ENCODE results near the gene HRH3.
A peak's percentile ranks its signal among the peaks of the same experiment; 100 is the strongest.

The HRH3 gene

DNA sequence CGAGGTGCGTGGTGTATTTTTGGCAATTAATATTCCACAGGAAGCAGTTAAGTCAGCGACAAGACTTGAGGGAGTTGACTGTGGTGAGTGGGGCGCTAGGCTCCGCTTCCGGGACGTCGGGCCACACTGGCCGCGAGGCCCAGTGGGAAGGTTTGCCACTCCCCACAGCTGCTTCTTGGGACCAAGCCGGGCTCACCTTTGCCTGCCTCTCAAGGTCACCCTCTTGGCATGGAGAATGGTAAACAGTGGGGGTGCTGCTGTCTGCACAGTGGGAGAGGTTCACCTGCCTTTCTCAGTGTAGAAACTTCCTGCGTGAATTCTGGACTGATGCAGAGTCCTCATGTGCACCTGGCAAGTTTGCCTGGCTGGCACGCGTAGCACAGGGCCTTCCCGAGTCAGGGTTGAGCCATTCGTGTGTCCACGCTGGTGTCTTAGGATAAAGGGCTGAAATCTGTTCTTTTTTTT, 24.6 kb upstream of the HRH3 start:
- no peak overlapping the region for H3K4me3 ChIP-seq (ENCODE audit: low read depth, low read length)

- no peak overlapping the region for H3K4me3 ChIP-seq (ENCODE audit: low read depth, low read length)
Observed at GRCh38 chr20:62243906-62244515, 23.9 kb upstream of the HRH3 start.

- no peak overlapping the region for H3K4me3 ChIP-seq (ENCODE audit: low read depth, low read length)
Observed at GRCh38 chr20:62243106-62243505, 23.0 kb upstream of the HRH3 start.

GRCh38 chr20:62242176-62242575, 22.1 kb upstream of the HRH3 start:
- no peak overlapping the region for H3K4me3 ChIP-seq (ENCODE audit: low read depth, low read length)

DNA sequence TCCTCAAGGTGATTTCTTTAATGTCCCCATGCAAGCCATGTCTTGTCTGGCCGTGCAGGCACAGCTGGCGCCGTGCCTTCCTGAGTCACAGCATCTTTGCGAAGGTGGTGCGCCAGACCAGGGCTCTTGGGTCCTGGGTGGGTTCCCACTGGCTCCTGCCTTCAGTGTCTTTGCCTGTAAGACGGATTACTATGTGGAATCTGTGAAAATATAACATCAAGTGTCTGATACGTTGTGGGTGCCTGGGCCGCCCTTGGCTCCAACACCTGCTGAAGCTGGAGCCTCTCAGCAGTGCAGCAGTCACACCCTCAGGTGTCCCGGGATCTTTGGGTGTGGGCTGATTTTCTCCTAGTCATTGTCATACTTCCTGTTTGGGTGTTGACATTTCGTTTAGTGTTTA, 21.4 kb upstream of the HRH3 start:
- no peak overlapping the region for H3K4me3 ChIP-seq (ENCODE audit: low read depth, low read length)

DNA sequence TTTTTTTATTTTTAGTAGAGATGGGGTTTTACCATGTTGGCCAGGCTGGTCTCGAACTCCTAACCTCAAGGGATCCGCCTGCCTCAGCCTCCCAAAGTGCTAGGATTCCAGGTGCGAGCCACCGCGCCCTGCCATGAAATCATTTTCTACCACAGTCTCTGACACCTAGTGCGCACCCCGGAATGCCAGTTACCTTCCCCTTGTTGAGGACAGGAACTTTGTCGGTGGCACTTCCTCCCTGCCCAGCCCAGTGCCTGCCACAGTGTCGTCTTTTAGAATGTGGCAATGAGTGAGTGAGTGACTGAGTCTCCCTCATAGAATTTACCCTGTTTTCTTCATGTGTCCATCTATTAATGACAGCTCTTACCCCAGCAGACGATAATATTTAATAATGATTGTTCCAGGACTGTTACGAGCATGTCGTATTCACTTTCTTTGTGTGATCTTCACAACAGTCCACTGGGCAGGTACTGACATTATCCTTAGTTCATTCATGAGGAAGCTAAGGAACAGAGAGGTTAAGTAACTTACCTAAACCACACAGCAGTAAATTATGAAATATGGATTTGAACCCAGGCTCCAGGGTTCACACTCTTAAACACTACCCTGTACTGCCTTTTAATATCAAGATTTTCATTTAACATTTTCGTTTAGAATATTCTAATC, 20.1 kb upstream of the HRH3 start:
- H3K4me3 ChIP-seq (ENCODE audit: low read depth, low read length), result no peak overlapping the region

GRCh38 chr20:62239278-62239879, 19.3 kb upstream of the HRH3 start:
- peak overlapping the region; percentile 75 for H3K4me3 ChIP-seq (ENCODE audit: low read depth, low read length)

DNA sequence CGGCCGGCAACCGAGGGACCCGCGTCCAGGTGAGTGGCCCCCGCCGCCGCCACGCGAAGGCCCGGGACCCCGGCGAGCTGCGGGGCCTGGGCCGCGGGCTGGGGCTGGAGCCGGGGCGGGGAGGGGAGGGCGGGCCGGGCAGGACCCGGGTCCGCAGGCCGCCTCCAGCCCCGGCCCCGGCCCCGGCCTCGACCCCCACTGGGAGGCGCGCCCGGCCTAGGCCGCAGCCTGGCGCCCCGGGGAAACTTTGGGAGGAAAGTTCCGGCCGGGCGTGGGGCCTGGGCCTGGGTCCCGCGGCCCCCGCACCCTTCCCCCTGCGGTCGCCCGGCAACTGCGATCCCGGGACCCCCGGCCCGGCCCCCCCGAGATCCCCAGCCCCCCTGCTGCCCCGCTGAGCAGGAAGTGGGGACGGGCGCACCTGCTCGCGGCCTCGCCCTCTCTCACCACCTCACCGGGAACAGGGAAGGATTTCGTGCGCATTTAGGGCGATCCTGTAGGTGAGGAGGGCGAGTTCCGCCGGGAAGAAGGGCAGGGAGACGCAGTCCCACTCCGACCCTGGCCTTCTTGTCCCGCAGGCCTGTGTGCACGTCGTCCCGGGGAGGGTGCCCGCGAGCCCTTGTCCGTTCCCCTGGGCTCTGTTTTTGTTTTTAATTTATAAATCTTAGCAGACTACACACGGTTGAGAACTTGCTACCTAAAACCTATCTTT, 18.6 kb upstream of the HRH3 start:
- peak overlapping the region; percentile 75 for H3K4me3 ChIP-seq (ENCODE audit: low read depth, low read length)

DNA sequence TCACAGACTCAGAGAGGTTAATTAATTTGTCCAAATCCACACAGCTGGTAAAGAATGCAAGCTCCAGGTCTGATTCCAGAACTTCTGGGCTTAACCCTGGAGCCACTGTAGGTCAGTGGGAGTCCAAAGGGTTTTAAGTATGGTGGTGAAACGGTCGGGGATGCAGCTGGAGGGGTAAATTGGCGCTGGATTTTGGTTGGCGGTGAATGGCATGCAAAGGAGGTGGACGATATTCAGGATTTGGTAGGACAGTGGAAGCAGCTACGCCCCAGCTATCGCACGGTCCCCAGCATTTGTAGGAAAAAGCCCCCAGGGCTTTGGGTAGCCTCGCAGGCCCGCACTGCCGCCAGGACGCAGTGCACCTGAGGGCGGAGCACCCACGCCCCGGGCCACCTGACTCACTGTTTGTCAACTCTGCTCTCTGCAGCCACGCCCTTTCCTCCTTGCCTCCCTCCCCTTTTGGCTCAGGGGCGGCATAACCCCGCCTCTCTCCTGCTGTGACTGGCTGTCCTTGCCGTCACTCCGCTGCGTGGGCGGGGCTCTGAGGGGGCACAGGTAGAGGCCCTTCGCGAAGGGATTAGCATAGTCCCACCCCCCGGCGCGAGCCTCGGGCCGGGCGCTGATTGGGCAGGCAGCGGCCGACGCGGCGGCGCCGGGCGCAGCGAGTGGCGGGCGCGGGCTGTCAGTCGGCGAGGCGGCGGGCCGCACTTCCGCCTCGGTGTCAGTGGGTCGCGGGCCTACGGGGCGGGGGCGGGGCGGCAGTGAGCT, 17.9 kb upstream of the HRH3 start, which contains the start of gene OSBPL2:
Gene OSBPL2, plus strand, starts transcription at position 721 of the 768 bp plus-strand sequence. CDS start 17,664 bp downstream, outside the sequence.
- H3K4me3 ChIP-seq (ENCODE audit: low read depth, low read length), result peak within 1 kb of the TSS; percentile 75

DNA sequence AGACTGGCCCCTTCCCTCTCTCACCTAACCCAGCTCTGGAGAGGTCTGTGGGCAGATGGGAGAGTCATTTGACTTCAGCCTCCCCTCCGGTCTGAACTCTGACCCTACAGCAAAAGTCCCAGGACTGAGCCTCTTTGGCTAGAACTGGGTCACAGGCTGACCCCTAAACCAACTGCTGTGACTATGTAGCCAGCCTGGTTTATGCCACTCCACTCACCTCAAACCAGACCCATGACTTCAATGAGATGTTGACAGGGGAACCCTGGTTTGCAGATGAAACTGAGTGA, 17.4 kb upstream of the HRH3 start:
- no peak overlapping the region for H3K4me3 ChIP-seq (ENCODE audit: low read depth, low read length)

GRCh38 chr20:62236766-62237513, 16.9 kb upstream of the HRH3 start:
- H3K4me3 ChIP-seq (ENCODE audit: low read depth, low read length), result no peak overlapping the region

- no peak overlapping the region for H3K4me3 ChIP-seq (ENCODE audit: low read depth, low read length)
Observed at GRCh38 chr20:62236200-62236599, 16.1 kb upstream of the HRH3 start.

DNA sequence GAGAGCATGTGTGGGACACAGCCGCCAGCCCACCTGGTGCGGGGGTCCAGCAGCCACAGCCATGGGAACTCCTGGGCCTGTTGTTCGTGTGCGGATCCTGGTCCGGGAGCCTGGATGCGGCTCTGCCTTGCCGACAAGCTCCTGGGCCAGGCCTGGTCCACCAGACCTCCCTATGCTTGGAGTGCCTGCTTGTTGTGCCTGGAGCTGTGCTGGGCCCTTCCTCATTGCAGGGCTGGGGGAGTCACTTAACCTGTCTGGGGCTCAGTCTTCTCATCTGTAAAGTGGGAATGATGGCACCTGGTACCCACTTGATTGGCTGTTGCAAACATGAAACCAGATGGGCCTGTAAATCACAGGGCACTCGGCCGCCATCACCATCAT, 15.7 kb upstream of the HRH3 start:
- no peak overlapping the region for H3K4me3 ChIP-seq (ENCODE audit: low read depth, low read length)

- H3K4me3 ChIP-seq (ENCODE audit: low read depth, low read length), result no peak overlapping the region
Observed at GRCh38 chr20:62235001-62235776, 15.1 kb upstream of the HRH3 start.

GRCh38 chr20:62234339-62234738, 14.3 kb upstream of the HRH3 start:
- no peak overlapping the region for H3K4me3 ChIP-seq (ENCODE audit: low read depth, low read length)

DNA sequence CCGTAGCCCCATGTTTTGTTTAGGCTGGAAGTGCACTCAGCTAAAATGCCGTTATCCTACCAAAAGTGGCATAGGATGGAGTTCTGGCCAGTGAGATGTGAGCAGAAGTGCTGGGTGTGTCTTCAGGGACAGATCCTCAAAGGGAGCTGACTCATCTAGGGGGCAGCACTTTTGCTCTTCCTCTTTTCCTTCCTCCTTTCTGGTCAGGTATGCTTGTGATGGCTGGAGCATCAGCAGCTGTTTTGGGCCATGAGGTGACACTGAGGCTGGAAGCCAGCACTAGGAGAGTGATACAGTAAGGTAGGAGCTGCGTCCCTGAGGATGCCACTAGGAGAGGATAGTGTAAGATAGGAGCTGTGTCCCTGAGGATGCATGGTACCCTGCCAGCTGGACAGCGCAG, 13.6 kb upstream of the HRH3 start:
- H3K4me3 ChIP-seq (ENCODE audit: low read depth, low read length), result no peak overlapping the region

DNA sequence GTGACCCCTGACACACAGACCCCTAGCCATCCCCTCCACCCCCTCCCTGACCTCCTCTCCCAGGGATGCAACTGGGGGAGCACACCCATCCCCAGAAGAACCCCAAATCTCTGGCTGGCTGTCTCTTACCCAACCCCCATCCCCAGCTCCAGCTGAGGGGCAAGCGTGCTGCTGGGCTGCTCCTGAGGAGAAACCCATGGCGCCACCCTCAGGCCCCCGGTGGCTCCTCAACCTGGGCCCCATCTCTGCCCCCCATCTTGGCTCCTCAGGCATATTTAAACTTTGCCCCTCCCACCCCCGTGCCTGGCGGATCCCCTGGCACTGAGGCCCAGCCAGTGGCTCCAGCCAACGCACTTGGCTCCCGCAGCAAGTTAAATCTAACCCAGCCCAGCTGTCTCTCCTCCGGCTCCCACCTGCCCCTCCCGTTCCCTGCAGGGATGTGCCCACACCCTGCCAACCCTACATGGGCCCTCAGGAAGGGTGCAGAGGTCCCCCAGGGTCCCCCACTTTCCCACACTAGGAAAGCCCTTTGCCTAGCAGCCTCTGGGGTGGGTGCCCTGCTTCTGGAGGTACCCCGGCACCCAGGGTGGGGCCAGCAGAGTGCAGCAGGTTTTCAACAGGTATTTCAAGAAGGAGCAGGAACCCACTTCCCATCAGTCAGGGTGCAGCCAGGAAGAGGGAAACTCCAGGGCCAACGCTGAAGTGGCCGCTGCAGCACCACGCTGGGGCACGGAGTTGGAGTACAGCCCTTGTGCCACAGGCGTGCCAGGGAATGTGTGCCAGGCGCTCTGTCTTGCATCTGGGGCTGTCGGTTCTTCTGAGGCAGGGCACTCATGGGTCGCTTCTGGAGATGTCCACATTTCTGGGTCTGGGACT, 12.9 kb upstream of the HRH3 start:
- no peak overlapping the region for H3K4me3 ChIP-seq (ENCODE audit: low read depth, low read length)

- no peak overlapping the region for H3K4me3 ChIP-seq (ENCODE audit: low read depth, low read length)
Observed at GRCh38 chr20:62232194-62232593, 12.1 kb upstream of the HRH3 start.

GRCh38 chr20:62231292-62231691, 11.2 kb upstream of the HRH3 start:
- no peak overlapping the region for H3K4me3 ChIP-seq (ENCODE audit: low read depth, low read length)

Data from iPS-11a (cell line).